B cell (primary cell): ENCODE data around the gene KIF3A. TPM values are rescaled to one million over a fixed set of nuclear protein-coding genes. Genes with fewer than 3 reads are reported as not detected.

Source experiments
- ATAC-seq: fragments of 200-7000 bp; cut with Tn5 transposase; one replicate; pipeline ENCODE4 v1.10.0; 2021; ENCODE audit warnings: low read depth, mild to moderate bottlenecking, moderate number of reproducible peaks, moderate library complexity
- CTCF ChIA-PET: fragments of 350-600 bp; sonication (Branson Sonifier 250); formaldehyde crosslinking; loops from one replicate; lab custom pipeline; 2021; ENCODE audit warnings: antibody characterized with exemption, inconsistent platforms; lab: Charles Lee
- POLR2A ChIA-PET: fragments of 350-600 bp; sonication (Branson Sonifier 250); formaldehyde crosslinking; loops from one replicate; lab custom pipeline; 2021; ENCODE audit warnings: antibody characterized with exemption; lab: Charles Lee
- DNase-seq: peaks from one replicate; pipeline ENCODE4 v3.0.0; 2013
- H2AFZ ChIP-seq: 2 replicates; pipeline ENCODE4 v1.6.1; 2012; ENCODE audit warnings: mild to moderate bottlenecking, low read depth, low read length; ENCODE audit not compliant: insufficient read depth, poor library complexity, severe bottlenecking
- H3K27ac ChIP-seq, 2 donors: 1 replicate in 1 of 2; 2 replicates in 1 of 2; pipeline ENCODE4 v1.5.1; 2012 to 2013; ENCODE audit warnings: low read length in 2 of 2, mild to moderate bottlenecking in 2 of 2, moderate library complexity in 1 of 2
- H3K27me3 ChIP-seq, 4 experiments: fragments of 200-600 bp in 1 of 4; sonication (generic) in 1 of 4; replicated peaks in 1 of 4; 1 replicate in 2 of 4; 2 replicates in 2 of 4; pipeline versions ENCODE4 v1.6.1 to v1.7.0; 2013 to 2016; ENCODE audit warnings: low read length in 3 of 4, mild to moderate bottlenecking in 2 of 4, mixed read lengths in 1 of 4, moderate library complexity in 1 of 4; ENCODE audit not compliant: insufficient read depth in 4 of 4, control insufficient read depth in 3 of 4; ENCODE audit errors: control extremely low read depth in 1 of 4
- H3K36me3 ChIP-seq, 2 experiments: replicated peaks in 1 of 2; 1 replicate in 1 of 2; 2 replicates in 1 of 2; pipeline versions ENCODE4 v1.6.1 to v1.7.1; 2013; ENCODE audit warnings: low read length in 1 of 2; ENCODE audit not compliant: insufficient read depth in 2 of 2, control insufficient read depth in 1 of 2; ENCODE audit errors: control extremely low read depth in 1 of 2, extremely low read depth in 1 of 2
- H3K4me1 ChIP-seq, 2 donors: fragments of 200-600 bp in 1 of 2; sonication (generic) in 1 of 2; 1 replicate in 1 of 2; 2 replicates in 1 of 2; pipeline versions ENCODE4 v1.5.1 to v1.6.1; 2013 to 2017; ENCODE audit warnings: low read length in 2 of 2; ENCODE audit not compliant: control insufficient read depth in 2 of 2, insufficient read depth in 2 of 2
- H3K4me2 ChIP-seq: replicated peaks from 2 replicates; pipeline ENCODE3; 2012; ENCODE audit warnings: mild to moderate bottlenecking, low read depth, low read length; ENCODE audit not compliant: poor library complexity, severe bottlenecking
- H3K4me3 ChIP-seq, 5 experiments: fragments of 200-600 bp in 1 of 5; sonication (generic) in 1 of 5; 1 replicate in 3 of 5; 2 replicates in 2 of 5; pipeline versions ENCODE4 v1.5.1 to v1.7.0; 2011 to 2016; ENCODE audit warnings: low read length in 4 of 5, mild to moderate bottlenecking in 4 of 5, low read depth in 2 of 5, control low read depth in 1 of 5, moderate library complexity in 1 of 5; ENCODE audit not compliant: insufficient read depth in 1 of 5; ENCODE audit errors: control extremely low read depth in 1 of 5, extremely low read depth in 1 of 5
- H3K79me2 ChIP-seq: fragments of 200-600 bp; sonication (generic); one replicate; pipeline ENCODE4 v1.6.0; 2016; ENCODE audit warnings: low read length; ENCODE audit not compliant: control insufficient read depth, insufficient read depth
- H3K9ac ChIP-seq: fragments of 200-600 bp; sonication (generic); 2 replicates; pipeline ENCODE4 v1.6.1; 2017; ENCODE audit warnings: mild to moderate bottlenecking, low read length, moderate library complexity
- H3K9me3 ChIP-seq, 3 donors: one replicate each; pipeline versions ENCODE4 v1.6.1 to v1.7.1; 2013; ENCODE audit warnings: low read length in 2 of 3; ENCODE audit not compliant: control insufficient read depth in 2 of 3, insufficient read depth in 1 of 3; ENCODE audit errors: control extremely low read depth in 1 of 3
- H4K20me1 ChIP-seq: 2 replicates; pipeline ENCODE4 v1.6.0; 2012; ENCODE audit warnings: mild to moderate bottlenecking, low read length; ENCODE audit not compliant: insufficient read depth, control insufficient read depth, poor library complexity, severe bottlenecking
- H3K27ac Mint-ChIP-seq: one replicate; pipeline ENCODE4 v1.8.0; 2021; ENCODE audit warnings: mixed read lengths
- H3K27me3 Mint-ChIP-seq: one replicate; pipeline ENCODE4 v1.8.0; 2021; ENCODE audit warnings: mixed read lengths
- H3K4me1 Mint-ChIP-seq: one replicate; pipeline ENCODE4 v1.8.0; 2021; ENCODE audit warnings: mixed read lengths
- H3K4me3 Mint-ChIP-seq: one replicate; pipeline ENCODE4 v1.8.0; 2021; ENCODE audit warnings: mixed read lengths
- H3K9me3 Mint-ChIP-seq: one replicate; pipeline ENCODE4 v1.8.0; 2022; ENCODE audit warnings: mixed read lengths; ENCODE audit not compliant: insufficient read depth
- CTCF ChIP-seq: fragments of 200-600 bp; IDR thresholded peaks from one replicate; pipeline ENCODE4 v1.8.0; 2022; ENCODE audit warnings: antibody characterized with exemption, mild to moderate bottlenecking
- EZH2 ChIP-seq: IDR thresholded peaks from 2 replicates; pipeline ENCODE4 v1.6.1; 2012; ENCODE audit warnings: borderline replicate concordance, low read depth, mild to moderate bottlenecking, moderate library complexity, low read length; ENCODE audit not compliant: insufficient read depth, poor library complexity, severe bottlenecking
- WGBS: methylation state at CpG from one replicate; pipeline ENCODE4 v1.1.5; 2013; ENCODE audit warnings: missing lambda C conversion rate; ENCODE audit not compliant: insufficient coverage; 5-methylcytosine and 5-hydroxymethylcytosine counted together
- intact Hi-C: fragments of 100-400 bp; cut with micrococcal nuclease; formaldehyde crosslinking; loops from one replicate; pipeline ENCODE4 v1.10.0; 2022
- polyA plus RNA-seq: library from polyadenylated mRNA; depleted of rRNA; stranded (reverse); fragments of >200 nt; gene quantifications from 2 replicates; pipeline ENCODE4 v1.2.3, GENCODE V29; 2012
- total RNA-seq, 2 donors: library from RNA; stranded (reverse); fragments of 120-200 nt in 1 of 2; gene quantifications; 1 replicate in 1 of 2; 2 replicates in 1 of 2; pipeline versions ENCODE4 v1.2.3 to v1.2.4, GENCODE V29; 2013 to 2022

KIF3A gene
- total and polyA plus RNA-seq, 2 donors (not counting 1 experiment from before 2014, with no cell fraction given), result 1.3 to 16.0 TPM

GRCh38 chr5:132751971-132752580 is 14.7 kb upstream of the KIF3A start:
- no peaks in the 10 kb centered on the region for H4K20me1 ChIP-seq
- H3K4me3 ChIP-seq, result no peak overlapping the region
- ATAC-seq, result no peak
- H3K4me3 Mint-ChIP-seq, result no peak overlapping the region
- ChIA-PET CTCF (interaction anchor here (0.6 kb wide), 1 partner anchor 68 kb away, joined by 3 read pairs; no protein-coding TSS in a partner anchor), POLR2A (no interaction called here)
- H3K27ac Mint-ChIP-seq, result peak overlapping the region; percentile 57
- no peaks in the 10 kb centered on the region for H3K9me3 Mint-ChIP-seq
- DNase-seq, result no peak
- intact Hi-C loops, result no loop called here
- 98% methylated on average over 5 of the region's 5 CpGs for WGBS
- TF ChIP-seq CTCF (no peak), EZH2 (no peak)
- H3K27me3 Mint-ChIP-seq, result peaks cover 6% of the 10 kb centered on the region
- H3K4me1 Mint-ChIP-seq, result peaks cover 12% of the 10 kb centered on the region
- peaks cover 0 to 14% (median 0%) of the 10 kb centered on the region in 4 experiments for H3K27me3 ChIP-seq
- no peak overlapping the region for H3K27ac ChIP-seq
- H3K4me2 ChIP-seq, result no peak overlapping the region
- H2AFZ ChIP-seq, result no peak overlapping the region
- H3K4me1 ChIP-seq, result peaks cover 0 to under 1% of the 10 kb centered on the region in 2 donors
- no peak overlapping the region for H3K9ac ChIP-seq
- no peaks in the 10 kb centered on the region for H3K36me3 ChIP-seq
- peaks cover 0 to 6% (median 0%) of the 10 kb centered on the region in 3 donors for H3K9me3 ChIP-seq
- H3K79me2 ChIP-seq, result no peaks in the 10 kb centered on the region

DNA sequence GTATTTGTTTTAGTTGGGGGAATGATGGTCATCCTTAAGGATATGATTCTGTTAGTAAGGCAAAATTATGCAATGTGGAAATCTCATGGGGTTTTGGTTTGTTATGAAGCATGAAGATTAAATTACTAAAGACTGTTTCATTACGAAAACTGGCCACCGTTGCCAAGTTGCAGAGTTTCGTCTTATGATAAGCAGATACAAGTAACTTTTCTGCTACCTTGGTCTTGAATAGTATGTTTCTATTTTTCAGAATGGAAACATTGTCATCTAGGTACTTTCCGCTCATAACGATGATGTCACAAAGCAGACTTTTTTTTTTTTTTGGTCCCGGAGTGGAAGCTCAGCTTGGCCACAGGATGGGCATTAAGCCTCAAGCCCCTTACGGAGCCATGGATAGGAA is 14.1 kb upstream of the KIF3A start:
- ChIA-PET POLR2A (no interaction called here), CTCF (interaction anchor here (1.1 kb wide), 1 partner anchor 14 kb away, joined by 4 read pairs; the partner anchor contains the start of gene KIF3A)
- WGBS, result 76% methylated on average over 6 of the region's 7 CpGs
- H3K27me3 ChIP-seq, result peaks cover 0 to 20% (median 1%) of the 10 kb centered on the region in 4 experiments
- no peak overlapping the region for H2AFZ ChIP-seq
- H3K9me3 ChIP-seq, result peaks cover 0 to 6% (median 0%) of the 10 kb centered on the region in 3 donors
- no peak overlapping the region for H3K4me3 Mint-ChIP-seq
- no peak overlapping the region for H3K27ac ChIP-seq
- no peak overlapping the region for H3K4me2 ChIP-seq
- peak; percentile 28 for DNase-seq
- H4K20me1 ChIP-seq, result no peaks in the 10 kb centered on the region
- H3K4me1 Mint-ChIP-seq, result peaks cover 14% of the 10 kb centered on the region
- no peak for TF ChIP-seq EZH2
- TF ChIP-seq CTCF, result no peak
- peaks cover 6% of the 10 kb centered on the region for H3K27me3 Mint-ChIP-seq
- H3K36me3 ChIP-seq, result no peaks in the 10 kb centered on the region
- intact Hi-C loops, result no loop called here
- H3K79me2 ChIP-seq, result no peaks in the 10 kb centered on the region
- no peak overlapping the region for H3K9ac ChIP-seq
- peak overlapping the region; percentile 57 for H3K27ac Mint-ChIP-seq
- ATAC-seq, result no peak
- H3K4me3 ChIP-seq, result no peak overlapping the region
- H3K9me3 Mint-ChIP-seq, result no peaks in the 10 kb centered on the region
- peaks cover 4 to 6% of the 10 kb centered on the region in 2 donors for H3K4me1 ChIP-seq
